Activated naive CD4-positive, alpha-beta T cell (primary cell): ENCODE data around the gene SNX24.
A peak's percentile ranks its signal among the peaks of the same experiment; 100 is the strongest.
"Not testable (repeated sequence)": the region's sequence is repeated elsewhere in the genome, so short reads cannot be mapped to it uniquely, and the experiment has no call there.

Source experiments
- DNase-seq, 4 experiments: peaks; one replicate each; lab custom pipeline; 2025; lab: John Stamatoyannopoulos, UW

The SNX24 gene

GRCh38 chr5:122967085-122967484, 121.7 kb downstream of the SNX24 start:
- no peak for DNase-seq

GRCh38 chr5:122967625-122968024, 122.2 kb downstream of the SNX24 start:
- no peak for DNase-seq

GRCh38 chr5:122968056-122968455, 122.6 kb downstream of the SNX24 start:
- DNase-seq = not testable (repeated sequence)

- no peak for DNase-seq
Measured at GRCh38 chr5:122971333-122971732, 125.9 kb downstream of the SNX24 start.

GRCh38 chr5:122972877-122973276, 127.5 kb downstream of the SNX24 start:
- DNase-seq = no peak

GRCh38 chr5:122973759-122974158, 128.3 kb downstream of the SNX24 start:
- not testable (repeated sequence) for DNase-seq

- DNase-seq = not testable (repeated sequence)
Measured at GRCh38 chr5:122974251-122974650, 128.8 kb downstream of the SNX24 start.

- DNase-seq = no peak
Measured at GRCh38 chr5:122977319-122977718, 131.9 kb downstream of the SNX24 start.

- DNase-seq = no peak
Measured at GRCh38 chr5:122978068-122978467, 132.7 kb downstream of the SNX24 start.

GRCh38 chr5:122978644-122979297, 133.4 kb downstream of the SNX24 start:
- DNase-seq = no peak

GRCh38 chr5:122981846-122982245, 136.4 kb downstream of the SNX24 start:
- DNase-seq = no peak

- no peak for DNase-seq
Measured at GRCh38 chr5:122982376-122982775, 137.0 kb downstream of the SNX24 start.

GRCh38 chr5:122984425-122984824, 139.0 kb downstream of the SNX24 start:
- no peak for DNase-seq

GRCh38 chr5:122985006-122985700, 139.7 kb downstream of the SNX24 start:
- DNase-seq = no peak

- DNase-seq = no peak
Measured at GRCh38 chr5:122985954-122986721, 140.7 kb downstream of the SNX24 start.

GRCh38 chr5:122996091-122996490, 150.7 kb downstream of the SNX24 start:
- no peak for DNase-seq

GRCh38 chr5:122997294-122997693, 151.9 kb downstream of the SNX24 start:
- DNase-seq = no peak

- DNase-seq = peak in 1 of 4 experiments; percentile 0
Measured at GRCh38 chr5:122999947-123000563, 154.6 kb downstream of the SNX24 start.

- DNase-seq = no peak
Measured at GRCh38 chr5:123000731-123001130, 155.3 kb downstream of the SNX24 start.

- no peak for DNase-seq
Measured at GRCh38 chr5:123001808-123002207, 156.4 kb downstream of the SNX24 start.

GRCh38 chr5:123007182-123007581, 161.8 kb downstream of the SNX24 start:
- no peak for DNase-seq

- DNase-seq = no peak
Measured at GRCh38 chr5:123007754-123008153, 162.3 kb downstream of the SNX24 start.
